H9 (cell line): ENCODE data around the gene DLG2. TPM values are rescaled to one million over a fixed set of nuclear protein-coding genes. Genes with fewer than 3 reads are reported as not detected.

ENCODE experiments used
- DNase-seq: peaks from one replicate; pipeline ENCODE4 v3.0.0-alpha.2; 2017
- H2AFZ ChIP-seq: one replicate; pipeline ENCODE4 v1.6.1; 2013; ENCODE audit warnings: mild to moderate bottlenecking, low read length, control low read depth, moderate library complexity
- H2AK5ac ChIP-seq: 2 replicates; pipeline ENCODE4 v1.6.1; 2013; ENCODE audit warnings: low read length, control low read depth, mixed read lengths; ENCODE audit not compliant: insufficient read length
- H2BK120ac ChIP-seq: one replicate; pipeline ENCODE4 v1.6.1; 2013; ENCODE audit warnings: low read depth, mild to moderate bottlenecking, low read length, control low read depth, inconsistent platforms; ENCODE audit not compliant: poor library complexity, severe bottlenecking
- H2BK12ac ChIP-seq: 2 replicates; pipeline ENCODE4 v1.6.1; 2013; ENCODE audit warnings: low read length, control low read depth, mixed read lengths, low read depth; ENCODE audit not compliant: insufficient read length
- H2BK15ac ChIP-seq: 2 replicates; pipeline ENCODE4 v1.6.1; 2013; ENCODE audit warnings: low read depth, low read length, control low read depth
- H2BK20ac ChIP-seq: one replicate; pipeline ENCODE4 v1.6.1; 2013; ENCODE audit warnings: low read depth, mild to moderate bottlenecking, low read length, control low read depth, inconsistent platforms; ENCODE audit not compliant: poor library complexity, severe bottlenecking
- H2BK5ac ChIP-seq: 2 replicates; pipeline ENCODE4 v1.6.1; 2013; ENCODE audit warnings: low read length, control low read depth, mixed read lengths; ENCODE audit not compliant: insufficient read length
- H3K14ac ChIP-seq: 2 replicates; pipeline ENCODE4 v1.6.1; 2013; ENCODE audit warnings: low read length, control low read depth; ENCODE audit not compliant: insufficient read depth
- H3K18ac ChIP-seq: 2 replicates; pipeline ENCODE4 v1.6.1; 2013; ENCODE audit warnings: low read depth, mild to moderate bottlenecking, mixed read lengths, low read length, control low read depth; ENCODE audit not compliant: insufficient read length
- H3K23ac ChIP-seq: 2 replicates; pipeline ENCODE4 v1.6.1; 2013; ENCODE audit warnings: low read length, control low read depth, mixed read lengths, low read depth; ENCODE audit not compliant: insufficient read length
- H3K23me2 ChIP-seq: 2 replicates; pipeline ENCODE4 v1.6.1; 2013; ENCODE audit warnings: low read depth, mild to moderate bottlenecking, mixed read lengths, low read length, control low read depth; ENCODE audit not compliant: insufficient read length, poor library complexity, severe bottlenecking
- H3K27ac ChIP-seq: 2 replicates; pipeline ENCODE4 v1.5.1; 2013; ENCODE audit warnings: low read length, control low read depth, mixed read lengths, low read depth; ENCODE audit not compliant: insufficient read length
- H3K27me3 ChIP-seq: 2 replicates; pipeline ENCODE4 v1.6.1; 2013; ENCODE audit warnings: low read length, control low read depth, inconsistent platforms; ENCODE audit not compliant: insufficient read depth
- H3K4ac ChIP-seq: 2 replicates; pipeline ENCODE4 v1.6.1; 2013; ENCODE audit warnings: low read depth, mild to moderate bottlenecking, control low read depth, inconsistent platforms, low read length, moderate library complexity
- H3K4me1 ChIP-seq: 2 replicates; pipeline ENCODE4 v1.6.1; 2013; ENCODE audit warnings: low read length, control low read depth, inconsistent platforms; ENCODE audit not compliant: insufficient read depth
- H3K4me2 ChIP-seq: 2 replicates; pipeline ENCODE4 v1.6.1; 2013; ENCODE audit warnings: low read length, control low read depth, mixed read lengths; ENCODE audit not compliant: insufficient read length, insufficient read depth
- H3K56ac ChIP-seq: 2 replicates; pipeline ENCODE4 v1.6.1; 2013; ENCODE audit warnings: low read depth, mild to moderate bottlenecking, mixed read lengths, low read length, control low read depth; ENCODE audit not compliant: insufficient read length
- H3K79me1 ChIP-seq: 2 replicates; pipeline ENCODE4 v1.6.1; 2013; ENCODE audit warnings: low read depth, mild to moderate bottlenecking, moderate library complexity, low read length, control low read depth, inconsistent platforms; ENCODE audit not compliant: insufficient read depth, poor library complexity, severe bottlenecking
- H3K79me2 ChIP-seq: 2 replicates; pipeline ENCODE4 v1.6.1; 2013; ENCODE audit warnings: low read length, control low read depth, inconsistent platforms; ENCODE audit not compliant: insufficient read depth
- H3K9ac ChIP-seq: 2 replicates; pipeline ENCODE4 v1.6.1; 2013; ENCODE audit warnings: low read length, control low read depth, mixed read lengths; ENCODE audit not compliant: insufficient read length; ENCODE audit errors: extremely low read depth
- H3K9me3 ChIP-seq: one replicate; pipeline ENCODE4 v1.6.1; 2013; ENCODE audit warnings: low read depth, low read length, inconsistent platforms; ENCODE audit not compliant: control insufficient read depth
- H3T11ph ChIP-seq: one replicate; pipeline ENCODE4 v1.6.1; 2013; ENCODE audit warnings: mild to moderate bottlenecking, low read length, control low read depth, inconsistent platforms
- H4K20me1 ChIP-seq: one replicate; pipeline ENCODE4 v1.6.1; 2013; ENCODE audit not compliant: control insufficient read depth, insufficient read length, insufficient read depth
- H4K5ac ChIP-seq: 2 replicates; pipeline ENCODE4 v1.6.1; 2013; ENCODE audit warnings: low read depth, mild to moderate bottlenecking, mixed read lengths, low read length, control low read depth; ENCODE audit not compliant: insufficient read length
- H4K8ac ChIP-seq: replicated peaks from 2 replicates; pipeline ENCODE4 v1.6.1; 2013; ENCODE audit warnings: low read length, control low read depth, mixed read lengths, low read depth; ENCODE audit not compliant: insufficient read length
- H4K91ac ChIP-seq: 2 replicates; pipeline ENCODE4 v1.6.1; 2013; ENCODE audit warnings: low read depth, mild to moderate bottlenecking, moderate library complexity, mixed read lengths, low read length, control low read depth; ENCODE audit not compliant: insufficient read length
- H3K27ac Mint-ChIP-seq, 3 experiments: 2 replicates in 2 of 3; 3 replicates in 1 of 3; pipeline ENCODE4 v1.8.0; 2020 to 2021; ENCODE audit warnings: mixed read lengths in 3 of 3, mild to moderate bottlenecking in 1 of 3, moderate library complexity in 1 of 3
- H3K27me3 Mint-ChIP-seq: 2 replicates; pipeline ENCODE4 v1.8.0; 2021; ENCODE audit warnings: low read depth, mild to moderate bottlenecking, moderate library complexity, mixed read lengths
- H3K36me3 Mint-ChIP-seq, 3 experiments: 2 replicates in 2 of 3; 3 replicates in 1 of 3; pipeline ENCODE4 v1.8.0; 2020 to 2021; ENCODE audit warnings: low read depth in 3 of 3, mixed read lengths in 3 of 3; ENCODE audit not compliant: insufficient read depth in 1 of 3
- H3K4me1 Mint-ChIP-seq, 2 experiments: 2 replicates each; pipeline ENCODE4 v1.8.0; 2020; ENCODE audit warnings: mixed read lengths in 2 of 2
- H3K4me3 Mint-ChIP-seq, 2 experiments: 2 replicates in 1 of 2; 3 replicates in 1 of 2; pipeline ENCODE4 v1.8.0; 2020 to 2021; ENCODE audit warnings: mild to moderate bottlenecking in 2 of 2, mixed read lengths in 2 of 2, moderate library complexity in 1 of 2
- H3K9me3 Mint-ChIP-seq, 2 experiments: 2 replicates in 1 of 2; 3 replicates in 1 of 2; pipeline ENCODE4 v1.8.0; 2020; ENCODE audit warnings: mild to moderate bottlenecking in 2 of 2, mixed read lengths in 2 of 2, moderate library complexity in 1 of 2
- CTCF ChIP-seq: fragments of 200-600 bp; sonication (generic); conservative IDR thresholded peaks from 3 replicates; pipeline ENCODE4 v1.8.0; 2021; ENCODE audit warnings: antibody characterized with exemption, mild to moderate bottlenecking
- total RNA-seq: library from RNA; stranded (reverse); gene quantifications from 2 replicates; pipeline ENCODE4 v1.2.1, GENCODE V29; 2021

The DLG2 gene
- total RNA-seq, 1 experiment from 2014 or later, result 8.0 TPM

- no peaks in the 10 kb centered on the region for H3K27me3 ChIP-seq
- Mint-ChIP-seq H3K9me3 (no peaks in the 10 kb centered on the region), H3K36me3 (no peaks in the 10 kb centered on the region), H3K4me3 (no peak overlapping the region), H3K4me1 (no peaks in the 10 kb centered on the region), H3K27me3 (no peaks in the 10 kb centered on the region), H3K27ac (no peak overlapping the region)
- H2BK120ac ChIP-seq, result no peak overlapping the region
- no peaks in the 10 kb centered on the region for H3K79me1 ChIP-seq
- H3K4me2 ChIP-seq, result no peak overlapping the region
- H2AK5ac ChIP-seq, result no peak overlapping the region
- no peak overlapping the region for H2BK15ac ChIP-seq
- no peak overlapping the region for H3T11ph ChIP-seq
- H3K4me1 ChIP-seq, result no peaks in the 10 kb centered on the region
- no peak overlapping the region for H2BK12ac ChIP-seq
- H3K23ac ChIP-seq, result no peak overlapping the region
- H3K23me2 ChIP-seq, result no peaks in the 10 kb centered on the region
- no peak overlapping the region for H2BK20ac ChIP-seq
- no peak overlapping the region for H4K5ac ChIP-seq
- no peak overlapping the region for H3K4ac ChIP-seq
- H3K9me3 ChIP-seq, result no peaks in the 10 kb centered on the region
- H4K91ac ChIP-seq, result no peak overlapping the region
- no peak overlapping the region for H3K18ac ChIP-seq
- no peak overlapping the region for H2BK5ac ChIP-seq
- H2AFZ ChIP-seq, result no peak overlapping the region
- H3K9ac ChIP-seq, result peak overlapping the region; percentile 37
- no peak overlapping the region; the same call in 1 of the 2 replicates for H3K14ac ChIP-seq
- no peaks in the 10 kb centered on the region; the same call in 1 of the 2 replicates for H3K79me2 ChIP-seq
- DNase-seq, result no peak
- H3K27ac ChIP-seq, result no peak overlapping the region
- TF ChIP-seq CTCF, result no peak
- H4K8ac ChIP-seq, result no peak overlapping the region
- H4K20me1 ChIP-seq, result no peaks in the 10 kb centered on the region
- H3K56ac ChIP-seq, result no peak overlapping the region
Measured at GRCh38 chr11:83709434-83709833, 1917.7 kb downstream of the DLG2 start.
